Measurements from ENCODE around the gene SLC10A7.

Gene SLC10A7, protein sequence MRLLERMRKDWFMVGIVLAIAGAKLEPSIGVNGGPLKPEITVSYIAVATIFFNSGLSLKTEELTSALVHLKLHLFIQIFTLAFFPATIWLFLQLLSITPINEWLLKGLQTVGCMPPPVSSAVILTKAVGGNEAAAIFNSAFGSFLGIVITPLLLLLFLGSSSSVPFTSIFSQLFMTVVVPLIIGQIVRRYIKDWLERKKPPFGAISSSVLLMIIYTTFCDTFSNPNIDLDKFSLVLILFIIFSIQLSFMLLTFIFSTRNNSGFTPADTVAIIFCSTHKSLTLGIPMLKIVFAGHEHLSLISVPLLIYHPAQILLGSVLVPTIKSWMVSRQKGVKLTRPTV

DNA sequence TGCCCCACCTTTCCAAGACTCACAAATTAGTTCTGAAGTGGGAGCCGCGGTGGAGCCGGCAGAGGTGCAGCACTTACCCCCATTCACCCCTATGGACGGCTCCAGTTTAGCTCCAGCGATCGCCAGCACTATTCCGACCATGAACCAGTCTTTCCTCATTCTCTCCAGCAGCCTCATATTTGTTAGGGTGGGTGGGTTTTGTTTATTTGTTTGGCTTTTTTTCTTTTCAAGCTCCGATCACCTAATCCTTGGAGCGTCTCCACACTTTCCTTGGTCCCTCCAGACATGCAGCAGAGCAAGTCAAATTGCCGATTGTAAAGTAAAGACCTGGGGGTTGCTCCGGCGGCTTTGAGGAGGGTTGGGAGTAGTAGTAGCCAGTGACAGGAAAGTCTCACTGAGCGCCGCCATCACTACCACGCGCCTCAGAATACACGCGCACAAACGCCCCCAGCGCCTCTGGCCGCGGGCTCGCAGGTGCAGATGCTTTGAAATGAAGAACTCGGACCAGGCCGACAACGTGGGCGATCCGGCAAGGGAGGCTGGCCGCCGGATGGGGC, at the start of gene SLC10A7:
Gene SLC10A7 (minus strand): TSS at position 400 of the 557 bp plus-strand sequence. CDS start 223 bp downstream, at position 177.
- peak; percentile 24 to 27 for DNase-seq (ENCODE audit: low read depth in 2 of 2)

GRCh38 chr4:146567396-146567795, 45.7 kb upstream of the SLC10A7 start:
- DNase-seq (ENCODE audit: low read depth in 2 of 2), result no peak

GRCh38 chr4:146564492-146564891, 42.8 kb upstream of the SLC10A7 start:
- DNase-seq (ENCODE audit: low read depth in 2 of 2), result no peak

GRCh38 chr4:146550161-146550560, 28.4 kb upstream of the SLC10A7 start:
- no peak for DNase-seq (ENCODE audit: low read depth in 2 of 2)

DNA sequence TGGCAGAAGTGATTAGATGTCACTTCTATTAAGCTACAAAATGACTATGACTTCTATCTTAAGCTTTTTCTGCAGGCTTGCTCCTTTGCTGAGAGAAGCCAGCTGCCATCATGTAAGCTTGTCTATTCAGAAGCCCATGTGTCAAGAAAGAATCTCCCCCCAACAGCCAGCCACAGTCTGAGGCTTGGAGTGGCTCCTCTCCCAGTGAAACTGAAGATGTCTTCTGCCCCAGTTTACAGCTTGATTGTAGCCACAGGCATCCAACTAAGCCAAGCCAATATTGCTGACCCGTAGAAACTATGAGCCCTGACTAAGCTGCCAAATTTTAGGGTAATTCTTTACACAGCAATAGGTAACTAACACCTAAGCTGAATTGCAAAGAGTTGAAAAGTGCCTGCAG, 26.7 kb upstream of the SLC10A7 start:
- no peak for DNase-seq (ENCODE audit: low read depth in 2 of 2)

- no peak for DNase-seq (ENCODE audit: low read depth in 2 of 2)
Observed at GRCh38 chr4:146545102-146545501, 23.4 kb upstream of the SLC10A7 start.

GRCh38 chr4:146534178-146534577, 12.4 kb upstream of the SLC10A7 start:
- DNase-seq (ENCODE audit: low read depth in 2 of 2), result no peak

DNA sequence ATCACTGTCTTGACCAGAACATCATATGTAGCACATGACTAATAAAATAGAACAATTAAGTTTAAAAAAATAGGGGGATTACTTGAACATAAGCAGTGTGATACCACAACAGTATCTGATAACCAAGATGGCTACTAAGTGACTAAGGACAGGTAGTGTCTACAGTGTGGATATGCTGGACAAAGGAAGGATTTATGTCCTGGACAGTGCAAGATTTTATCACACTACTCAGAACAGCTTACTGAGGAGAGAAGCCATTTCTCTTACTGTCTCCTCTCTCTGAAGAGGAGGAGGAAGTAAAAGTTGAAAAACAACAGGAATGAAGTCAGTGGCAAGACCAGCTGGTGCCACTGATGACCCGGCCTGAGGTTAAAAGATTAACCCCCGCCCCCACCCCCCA, 4.0 kb upstream of the SLC10A7 start:
- no peak for DNase-seq (ENCODE audit: low read depth in 2 of 2)

DNA sequence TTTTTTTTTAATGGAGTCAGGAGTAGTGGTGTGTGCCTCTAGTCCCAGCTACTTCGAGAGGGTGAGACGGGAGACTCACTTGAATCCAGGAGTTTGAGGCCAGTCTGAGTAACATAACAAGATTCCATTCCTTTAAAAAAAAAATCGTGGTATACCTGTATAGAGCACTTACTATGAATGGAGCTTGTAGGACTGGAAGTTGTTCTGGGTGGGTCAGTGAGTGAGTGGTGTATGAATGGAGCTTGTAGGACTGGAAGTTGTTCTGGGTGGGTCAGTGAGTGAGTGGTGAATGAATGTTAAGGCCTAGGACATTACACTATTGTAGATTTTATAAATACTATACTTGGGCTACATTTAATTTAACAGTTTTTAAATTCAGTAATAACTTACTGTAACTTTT, 2.9 kb upstream of the SLC10A7 start:
- DNase-seq (ENCODE audit: low read depth in 2 of 2), result no peak

DNA sequence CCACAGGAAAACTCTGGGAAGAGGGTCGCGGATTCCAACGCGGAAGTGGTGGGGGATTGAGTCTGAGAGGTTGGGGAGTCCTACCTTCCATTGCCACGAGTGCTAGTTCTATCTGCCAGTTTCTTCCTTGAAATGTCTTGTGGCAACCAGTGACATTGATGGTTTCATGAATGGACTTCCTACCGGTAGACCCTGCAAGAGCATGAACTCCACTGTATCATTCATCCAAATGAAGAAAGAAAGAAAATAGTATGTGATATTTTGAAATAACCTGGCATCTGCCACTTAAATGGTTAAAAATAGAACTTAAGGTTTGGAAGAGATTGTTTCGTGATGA, 1.1 kb upstream of the SLC10A7 start:
- DNase-seq (ENCODE audit: low read depth in 2 of 2), result no peak

DNA sequence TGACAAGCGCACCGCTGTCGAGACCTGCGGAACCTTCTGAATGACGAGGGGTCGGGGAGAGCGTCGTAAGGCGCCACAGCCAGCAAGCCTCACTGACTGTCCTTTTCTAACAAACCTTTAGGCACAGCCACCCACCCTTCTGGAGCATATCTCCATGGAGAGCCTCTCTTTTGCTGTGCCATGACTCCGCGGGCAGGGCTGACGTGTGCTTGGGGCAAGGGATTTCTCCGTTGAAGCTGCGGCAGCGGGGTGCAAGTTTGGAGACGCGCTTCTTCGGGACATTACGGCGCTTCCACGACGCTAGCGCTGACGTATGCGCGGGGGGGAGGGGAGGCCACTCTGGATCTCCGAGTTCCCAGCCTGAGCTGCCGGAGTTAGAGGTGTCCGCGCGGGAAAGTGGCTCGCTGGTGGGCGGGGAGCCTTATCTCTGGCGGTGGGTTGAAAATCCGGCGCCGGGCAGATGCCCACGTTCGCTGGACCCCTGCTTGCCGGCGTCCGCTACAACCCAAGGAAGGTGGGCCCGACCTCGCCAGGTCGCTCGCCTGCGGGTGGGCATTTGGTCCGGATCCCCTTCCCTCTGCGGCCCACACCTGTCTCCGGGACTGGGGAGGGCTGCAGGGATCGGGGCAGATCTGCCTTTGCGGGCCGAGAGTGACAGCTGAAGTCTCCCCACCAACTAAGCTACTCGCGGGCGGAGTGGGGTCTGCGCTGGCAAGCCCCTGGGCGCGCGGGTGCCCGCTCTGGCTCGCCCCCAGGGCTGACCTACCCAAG, 543 bp upstream of the SLC10A7 start:
- peak; percentile 49 to 51 for DNase-seq (ENCODE audit: low read depth in 2 of 2)

DNA sequence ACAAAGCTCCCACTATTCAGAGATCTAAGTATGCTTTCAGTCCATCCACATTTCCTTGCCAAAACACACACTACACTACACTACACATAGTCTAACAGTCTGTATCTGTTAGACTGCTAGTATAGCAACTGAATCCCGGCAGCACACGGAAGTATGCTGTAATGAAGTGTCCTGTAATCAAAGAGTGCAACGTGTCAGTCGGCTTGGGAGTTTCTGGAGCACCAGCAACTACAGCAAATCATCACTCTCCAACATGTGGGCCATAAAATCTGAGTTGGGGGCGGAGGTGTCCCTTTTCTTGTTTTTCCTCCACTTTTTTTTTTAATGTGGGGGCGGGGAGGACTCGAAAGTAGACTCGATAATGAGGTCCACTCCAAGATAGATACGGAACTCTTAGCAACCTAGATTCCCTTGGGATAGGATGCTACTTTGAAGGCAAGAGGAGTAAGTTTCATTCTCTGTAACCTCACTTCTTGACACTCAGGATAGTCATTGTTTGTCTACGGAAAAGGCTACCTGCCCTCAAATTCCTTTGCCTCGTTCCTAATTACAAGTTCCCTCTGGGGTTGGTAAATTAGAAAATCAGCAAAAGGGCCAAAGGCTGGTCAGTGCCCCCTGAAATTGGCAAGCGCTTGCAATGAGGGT, 722 bp downstream of the SLC10A7 start:
- peak; percentile 19 to 21 for DNase-seq (ENCODE audit: low read depth in 2 of 2)

DNA sequence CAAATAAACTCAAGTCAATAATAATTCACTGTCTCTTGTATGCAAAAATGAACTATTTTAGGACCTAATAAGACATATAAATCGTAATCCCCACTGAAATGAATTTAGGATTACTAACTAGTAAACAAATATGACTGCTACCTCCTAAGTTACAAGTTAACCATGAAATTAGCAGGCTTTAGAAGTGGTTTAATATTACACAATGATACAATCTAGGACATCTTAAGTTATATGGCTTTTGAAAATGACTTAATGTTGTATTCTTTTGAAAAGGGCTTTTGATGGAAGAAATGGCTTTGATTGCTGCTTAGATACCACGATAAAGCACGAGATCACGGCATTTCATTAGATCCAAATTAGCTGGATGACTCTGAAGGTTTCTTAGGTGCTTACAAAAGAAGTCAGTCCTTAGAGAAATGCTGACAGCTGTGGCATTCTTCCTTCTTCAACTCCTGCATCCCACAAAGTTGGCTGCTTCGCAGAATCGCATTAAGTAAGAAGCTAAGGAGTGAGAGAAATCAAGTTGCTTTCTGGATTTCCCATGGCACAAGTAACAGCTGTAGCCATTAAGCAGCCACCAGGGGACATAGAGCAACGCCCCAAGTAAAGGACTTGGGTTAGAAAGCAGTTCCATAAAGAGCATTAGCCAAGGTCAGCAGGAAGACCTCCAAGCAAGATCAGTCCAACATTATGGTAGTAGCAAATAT, 6.9 kb downstream of the SLC10A7 start:
- no peak for DNase-seq (ENCODE audit: low read depth in 2 of 2)

DNA sequence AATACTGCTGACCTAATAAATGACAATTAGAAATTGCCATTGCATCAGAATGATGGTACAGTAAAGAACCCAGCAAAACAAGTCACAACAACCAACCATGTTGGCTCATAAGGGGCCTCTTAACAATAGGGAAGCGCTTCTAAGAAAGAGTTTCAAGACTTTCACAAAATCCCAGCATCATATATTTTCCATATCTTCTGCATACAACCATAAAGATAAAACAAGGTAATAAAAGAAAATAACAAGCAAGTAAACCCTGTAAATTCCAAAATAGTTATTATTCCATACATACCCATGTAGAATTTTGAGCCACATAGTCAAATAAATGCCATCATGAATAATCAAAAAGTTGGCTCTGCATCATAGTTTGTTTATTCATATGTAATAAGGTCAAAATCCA, 8.2 kb downstream of the SLC10A7 start:
- no peak for DNase-seq (ENCODE audit: low read depth in 2 of 2)

DNA sequence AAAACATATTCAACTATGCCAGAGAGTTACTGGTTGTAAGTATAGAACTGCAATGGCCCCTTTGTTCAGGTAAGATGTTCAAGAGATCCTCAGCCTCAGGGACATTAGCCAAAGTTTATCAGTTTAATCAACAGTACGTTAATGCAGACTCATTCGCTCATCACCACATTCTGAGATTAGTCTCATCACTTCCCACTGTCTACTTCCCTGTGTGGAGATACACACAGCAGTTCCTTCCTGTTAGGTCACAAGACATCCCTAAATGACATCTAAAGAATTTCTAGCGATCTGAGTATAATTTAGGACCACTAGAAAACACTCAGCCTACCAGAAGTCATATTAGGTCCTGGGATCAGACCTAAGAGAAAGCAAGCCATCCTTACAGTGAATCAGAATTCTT, 10.4 kb downstream of the SLC10A7 start:
- DNase-seq (ENCODE audit: low read depth in 2 of 2), result no peak

- DNase-seq (ENCODE audit: low read depth in 2 of 2), result no peak
Observed at GRCh38 chr4:146510942-146511341, 10.8 kb downstream of the SLC10A7 start.

GRCh38 chr4:146508229-146508939, 13.4 kb downstream of the SLC10A7 start:
- no peak for DNase-seq (ENCODE audit: low read depth in 2 of 2)

GRCh38 chr4:146507632-146508031, 14.1 kb downstream of the SLC10A7 start:
- no peak for DNase-seq (ENCODE audit: low read depth in 2 of 2)

DNA sequence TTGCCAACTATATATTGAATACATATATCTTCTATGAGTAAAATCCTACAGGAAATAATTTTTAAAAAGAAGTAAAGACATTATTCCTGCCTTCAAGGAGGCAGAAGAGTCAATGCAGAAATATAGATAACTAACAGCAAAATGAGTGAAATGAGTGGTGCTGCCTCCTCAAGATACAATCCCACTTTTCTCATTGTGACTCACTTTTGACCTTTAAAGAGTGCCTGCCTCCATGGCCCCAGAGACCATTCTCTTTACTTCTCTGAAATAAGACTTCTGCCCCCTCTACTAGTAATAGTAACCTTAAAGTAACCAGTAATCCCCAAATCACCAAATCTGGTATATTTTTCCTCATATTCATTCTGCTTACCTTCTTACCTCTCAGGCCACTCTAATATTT, 15.5 kb downstream of the SLC10A7 start:
- no peak for DNase-seq (ENCODE audit: low read depth in 2 of 2)

DNA sequence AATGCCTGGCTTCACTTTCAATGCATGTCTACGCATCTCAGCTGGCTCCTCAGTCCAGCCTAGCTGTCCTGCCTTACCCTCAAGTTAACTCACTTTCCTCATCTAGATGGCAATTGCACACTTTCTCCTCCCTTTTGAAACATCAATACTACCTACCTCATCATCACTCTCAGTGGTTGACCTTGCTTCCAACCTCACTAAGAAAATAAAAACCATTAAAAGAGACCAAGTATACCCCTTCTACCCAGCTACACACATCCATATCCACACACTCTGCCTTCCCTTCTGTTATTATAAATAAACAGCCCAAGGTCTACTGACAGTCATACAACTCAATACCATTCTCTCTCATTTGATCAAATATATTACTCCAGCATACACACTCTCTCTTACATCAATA, 21.5 kb downstream of the SLC10A7 start:
- DNase-seq (ENCODE audit: low read depth in 2 of 2), result no peak

DNA sequence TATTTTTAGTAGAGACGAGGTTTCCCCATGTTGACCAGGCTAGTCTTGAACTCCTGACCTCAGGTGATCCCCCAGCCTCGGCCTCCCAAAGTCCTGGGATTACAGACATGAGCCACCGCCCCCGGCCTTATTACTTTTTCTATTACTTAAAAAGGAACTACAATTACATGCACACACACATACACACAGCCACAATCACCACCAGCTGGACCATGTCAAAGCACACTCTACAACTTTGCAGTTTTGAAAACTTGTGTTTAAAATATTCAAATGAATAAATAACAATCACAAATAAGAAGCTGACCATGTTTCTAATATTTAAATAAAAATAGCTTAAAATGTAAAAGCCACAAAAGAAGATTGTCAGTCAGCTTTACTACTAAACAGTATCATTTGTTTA, 23.4 kb downstream of the SLC10A7 start:
- DNase-seq (ENCODE audit: low read depth in 2 of 2), result no peak
